Central memory CD4-positive, alpha-beta T cell (primary cell): ENCODE results near the gene EVC2.

Source experiments
- DNase-seq: peaks from one replicate; pipeline ENCODE4 v3.0.0; 2022

The EVC2 gene

DNA sequence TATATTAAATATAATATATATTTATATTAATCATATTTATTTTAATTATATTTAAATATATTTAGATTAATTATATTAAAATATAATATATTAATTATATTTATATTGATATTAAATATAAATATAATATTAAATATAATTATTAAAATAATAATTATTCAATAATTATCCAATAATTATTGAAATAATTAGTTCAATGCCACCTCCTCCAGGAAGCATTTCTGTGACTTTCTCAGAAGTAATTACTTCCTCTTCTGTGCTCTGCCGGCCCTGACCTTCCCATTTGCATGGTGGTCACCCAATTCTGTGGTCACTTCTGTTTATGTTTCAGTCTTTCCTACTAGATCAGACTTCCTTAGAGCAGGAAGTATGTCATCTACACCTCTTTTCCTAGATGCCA lies 45.8 kb downstream of the EVC2 start:
- no peak for DNase-seq

DNA sequence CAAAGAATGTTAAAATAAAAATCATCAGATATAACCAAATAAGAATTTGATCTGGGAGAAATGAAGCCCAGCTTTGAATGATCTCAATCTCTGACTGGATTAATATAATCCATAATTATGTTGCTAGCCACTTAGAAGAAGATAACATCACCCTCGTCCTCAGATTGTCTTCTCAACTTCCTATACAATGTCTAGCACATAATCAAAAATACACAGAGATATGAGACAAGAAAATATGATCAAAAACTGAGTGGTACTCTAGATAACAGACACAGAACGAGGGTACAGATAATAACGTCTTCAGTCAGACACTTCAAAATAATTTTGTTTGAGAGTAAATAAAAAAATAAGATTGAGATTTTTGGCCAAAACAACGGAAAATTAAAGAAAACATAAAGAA lies 47.1 kb downstream of the EVC2 start:
- DNase-seq = no peak

DNA sequence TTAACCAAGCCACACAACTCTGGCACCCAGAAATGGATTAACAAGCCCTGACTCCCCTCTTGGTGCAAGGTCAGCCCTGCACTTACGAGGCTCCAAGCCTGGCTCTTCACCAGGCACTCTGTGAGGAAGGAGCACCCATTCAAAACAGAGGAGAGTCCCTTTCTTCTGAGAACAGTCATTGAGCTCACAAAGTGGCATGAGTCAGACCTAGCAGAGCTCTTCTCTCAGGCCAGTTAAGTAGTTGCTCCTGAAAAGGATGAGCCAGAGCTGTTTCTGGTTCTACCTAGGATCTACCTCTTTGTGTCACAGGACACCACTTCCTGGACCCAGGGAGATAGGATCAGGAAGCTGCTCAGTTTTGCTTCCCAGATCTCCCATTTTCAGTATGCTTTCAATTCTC lies 48.2 kb downstream of the EVC2 start:
- no peak for DNase-seq

DNA sequence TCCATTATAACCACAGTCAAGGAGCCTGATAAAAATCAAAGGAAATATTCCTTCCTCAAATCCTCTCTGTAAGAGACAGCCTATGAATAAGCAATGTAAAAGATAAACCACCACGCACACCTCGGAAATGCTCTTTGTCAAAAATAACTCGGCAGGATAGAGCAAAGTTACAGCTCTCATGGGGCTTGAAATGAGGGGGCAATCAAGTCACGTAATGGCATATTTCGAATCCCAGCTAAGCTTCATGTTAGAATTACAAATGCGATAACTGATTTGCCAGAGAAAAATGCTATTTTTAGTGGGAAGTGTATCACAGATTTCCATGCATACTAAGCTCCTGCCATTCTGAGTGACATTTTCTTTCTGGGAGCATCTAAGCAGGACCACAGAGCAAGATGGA lies 49.4 kb downstream of the EVC2 start:
- no peak for DNase-seq

DNA sequence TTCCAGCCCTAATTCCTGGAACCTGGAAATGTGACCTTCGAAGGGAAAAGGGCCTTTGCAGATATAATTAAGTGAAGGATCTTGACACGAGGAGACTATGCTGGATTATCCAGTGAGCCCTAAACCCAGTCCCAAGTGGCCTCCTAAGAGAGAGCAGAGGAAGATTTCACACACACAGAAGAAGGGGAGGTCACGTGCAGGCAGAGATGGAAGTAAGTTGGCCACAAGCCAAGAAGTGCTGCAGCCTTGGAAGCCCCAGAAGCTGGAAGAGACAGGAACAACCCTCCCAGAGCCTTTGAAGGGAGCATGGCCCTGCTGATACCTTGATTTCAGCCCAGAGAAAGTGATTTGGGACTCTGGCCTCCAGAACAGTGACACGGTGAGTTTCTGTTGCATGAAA lies 51.9 kb downstream of the EVC2 start:
- no peak for DNase-seq

DNA sequence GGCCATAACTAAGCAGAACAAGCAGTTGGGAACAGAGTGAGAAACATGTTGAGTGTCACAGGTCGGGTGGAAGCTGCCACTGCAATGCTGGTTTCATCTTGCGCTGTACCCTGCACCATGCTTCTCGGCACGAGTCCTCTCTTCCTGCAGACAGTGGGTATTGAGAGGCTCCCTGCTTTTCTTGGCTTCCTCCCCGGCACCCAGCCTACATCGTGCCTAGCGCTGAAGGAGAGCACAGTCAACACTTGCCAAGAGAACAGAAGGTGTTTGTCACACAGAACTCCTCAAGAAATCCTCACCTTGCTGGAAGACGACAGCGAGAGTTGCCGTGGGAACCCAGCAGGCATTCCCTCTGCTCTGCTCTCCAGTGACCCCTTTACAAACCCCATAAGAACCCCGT lies 53.6 kb downstream of the EVC2 start:
- no peak for DNase-seq

DNA sequence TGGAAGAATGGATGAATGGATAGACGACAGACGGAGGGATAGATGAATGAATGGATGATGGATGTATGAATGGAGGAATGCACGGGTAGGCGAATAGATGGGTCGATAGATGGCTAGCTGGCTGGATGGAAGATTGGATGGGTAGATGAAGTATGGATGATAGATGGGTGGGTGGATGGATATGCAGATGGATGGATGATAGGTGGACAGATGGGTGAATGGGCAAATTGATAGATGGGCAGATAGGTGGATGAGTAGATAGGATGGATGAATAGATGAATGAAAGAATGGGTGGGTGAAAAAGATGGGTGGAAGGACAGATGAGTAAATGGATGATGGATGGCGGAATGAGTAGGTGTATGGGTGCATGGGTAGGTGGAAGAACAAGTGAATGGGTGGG lies 57.3 kb downstream of the EVC2 start:
- no peak for DNase-seq

DNA sequence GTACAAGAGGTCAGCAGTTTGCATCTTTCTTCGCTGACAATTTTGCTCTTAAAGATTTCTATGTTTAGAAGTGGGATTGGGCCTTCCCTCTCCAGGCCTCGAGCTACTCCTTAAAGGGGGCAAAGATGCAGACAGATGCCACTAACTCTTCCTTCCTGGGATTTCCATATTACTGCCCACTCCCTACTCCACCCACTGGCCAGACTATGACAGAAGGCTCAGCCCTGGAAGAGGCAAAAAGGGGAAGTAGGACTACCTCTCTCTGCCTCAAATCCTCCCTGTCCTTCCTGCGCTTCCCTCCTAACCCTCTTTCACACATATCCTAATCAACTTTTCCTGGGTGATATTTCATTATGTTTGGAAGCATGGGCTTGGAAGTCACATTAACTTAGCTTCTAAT lies 58.3 kb downstream of the EVC2 start:
- DNase-seq = no peak

DNA sequence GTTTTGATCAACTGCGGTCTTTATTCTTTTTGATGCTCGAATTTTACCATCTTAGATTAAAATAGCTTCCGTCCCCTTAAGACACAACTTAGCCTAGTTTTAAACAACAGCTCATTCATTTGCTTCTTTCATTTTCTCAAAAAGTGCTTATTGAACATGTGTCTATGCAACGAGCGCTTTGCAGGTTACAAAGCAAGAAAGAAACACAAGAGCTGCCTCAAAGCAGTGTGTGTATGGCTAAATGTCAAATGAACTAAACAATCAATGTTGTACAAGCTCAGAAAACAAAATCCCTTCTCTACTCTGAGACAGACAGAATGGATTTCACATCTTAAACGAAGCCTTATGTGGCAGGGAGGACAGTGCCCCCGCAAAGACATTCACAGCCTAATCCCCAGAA lies 61.0 kb downstream of the EVC2 start:
- DNase-seq = no peak

DNA sequence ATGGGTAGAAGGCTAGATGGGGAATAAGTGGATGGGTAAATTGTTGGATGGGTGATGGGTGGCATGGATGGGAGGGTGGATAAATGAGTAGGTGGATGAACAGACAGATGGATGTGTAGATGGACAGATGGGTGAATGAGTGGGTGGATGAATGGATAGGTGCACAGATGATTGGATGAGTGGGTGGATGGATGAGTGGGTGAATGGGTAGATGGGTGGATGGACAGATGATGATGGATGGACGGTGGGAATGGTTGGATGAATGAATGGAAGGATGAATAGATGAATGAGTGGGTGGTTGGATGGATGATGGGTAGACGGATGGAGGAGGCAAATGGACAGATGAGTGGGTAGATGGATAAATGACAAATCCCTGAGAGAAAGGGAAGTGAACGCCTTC lies 68.3 kb downstream of the EVC2 start:
- no peak for DNase-seq

DNA sequence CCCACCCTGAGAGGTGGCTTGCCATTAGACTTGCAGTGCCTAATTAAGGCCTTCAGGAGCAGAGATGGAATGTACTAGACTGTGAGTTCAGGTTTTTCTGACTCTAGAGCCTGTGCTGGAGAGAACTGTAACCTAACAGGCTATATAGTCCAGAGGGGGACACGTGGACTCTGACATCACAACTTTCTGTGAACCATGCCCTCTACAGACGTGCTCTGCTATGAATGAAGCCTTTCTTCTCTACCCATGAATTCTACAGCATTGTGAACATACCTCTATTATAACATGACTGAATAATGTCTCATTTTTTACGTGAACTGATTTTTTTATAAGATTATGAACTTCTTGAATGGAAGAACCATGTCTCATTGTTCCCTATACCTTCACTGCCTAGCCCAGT lies 68.8 kb downstream of the EVC2 start:
- DNase-seq = no peak

DNA sequence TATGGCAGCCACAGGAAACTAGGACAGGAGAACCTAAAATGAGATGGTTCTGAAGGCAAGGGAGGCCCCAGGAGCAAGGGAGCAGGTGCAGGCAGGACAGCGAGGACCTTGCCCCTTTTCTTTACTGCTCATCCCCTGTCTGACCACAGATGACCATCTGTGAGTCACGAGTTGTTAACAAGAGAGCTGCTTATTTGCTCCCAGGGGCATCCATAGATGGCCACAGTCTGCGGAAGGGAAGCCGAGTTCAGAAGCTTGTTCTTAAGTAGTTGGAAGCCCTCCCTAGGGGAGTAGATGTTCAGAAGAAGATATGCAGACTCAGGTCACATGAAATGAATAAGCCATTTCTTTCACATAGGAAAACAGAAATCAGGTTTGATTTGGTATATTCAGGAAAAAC lies 69.4 kb downstream of the EVC2 start:
- DNase-seq = no peak

DNA sequence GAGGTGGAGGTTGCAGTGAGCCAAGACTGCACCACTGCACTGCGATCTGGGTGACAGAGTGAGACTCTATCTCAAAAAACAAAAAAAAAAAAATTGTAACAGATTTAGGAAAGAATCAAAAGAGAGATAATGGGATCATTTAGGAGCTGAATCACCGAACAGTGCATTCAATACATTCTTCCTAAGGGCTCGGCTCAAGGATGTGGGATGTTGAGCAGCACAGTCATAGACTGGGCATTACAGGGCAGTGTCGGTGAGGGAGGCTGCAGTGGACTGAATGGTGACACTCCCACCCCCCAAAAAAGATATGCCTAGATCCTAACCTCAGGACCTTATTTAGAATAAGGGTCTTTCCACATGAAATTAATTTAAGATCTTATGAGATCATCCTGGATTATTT lies 70.0 kb downstream of the EVC2 start:
- no peak for DNase-seq

DNA sequence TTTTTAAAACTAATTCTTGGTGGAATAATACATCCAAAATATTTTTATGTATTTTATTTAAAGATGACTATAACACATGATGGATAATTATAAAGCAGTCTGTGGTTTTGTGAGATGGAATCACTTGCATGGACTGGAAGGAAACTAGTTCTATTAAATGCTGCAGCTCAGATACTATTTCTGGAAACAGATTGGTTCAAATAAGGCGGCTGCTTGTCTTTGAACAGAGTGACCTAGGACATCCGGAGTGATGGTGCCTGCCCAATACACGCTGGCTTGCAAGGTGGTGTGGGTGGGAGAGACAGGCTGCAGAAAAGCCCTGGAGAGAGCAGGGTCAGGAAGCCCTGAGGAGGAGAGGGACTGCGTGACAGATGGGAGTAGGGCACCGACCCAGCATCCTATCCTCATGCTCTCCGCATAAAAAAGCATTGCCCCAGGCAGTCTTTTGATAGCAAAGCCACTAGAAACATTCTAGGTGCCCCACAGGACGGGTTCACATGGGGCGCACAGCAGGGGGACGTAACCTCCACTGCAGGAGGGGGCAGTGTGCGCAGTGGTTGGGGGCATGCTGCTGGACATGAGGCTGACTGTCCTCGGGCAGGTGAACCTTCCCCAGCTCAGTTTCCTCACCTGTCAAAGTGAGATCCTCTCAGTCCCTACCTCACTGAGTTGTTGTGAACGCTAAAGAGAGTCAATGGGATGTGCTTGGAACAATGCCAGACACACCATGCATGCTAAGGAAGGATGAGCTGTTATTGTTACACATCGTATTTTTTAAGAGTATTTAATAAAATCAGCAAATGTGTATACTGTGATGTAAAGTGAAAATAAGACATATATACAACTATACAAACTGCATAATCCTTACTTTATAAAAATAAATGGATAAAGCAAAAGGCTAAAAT lies 71.3 kb downstream of the EVC2 start:
- DNase-seq = no peak

DNA sequence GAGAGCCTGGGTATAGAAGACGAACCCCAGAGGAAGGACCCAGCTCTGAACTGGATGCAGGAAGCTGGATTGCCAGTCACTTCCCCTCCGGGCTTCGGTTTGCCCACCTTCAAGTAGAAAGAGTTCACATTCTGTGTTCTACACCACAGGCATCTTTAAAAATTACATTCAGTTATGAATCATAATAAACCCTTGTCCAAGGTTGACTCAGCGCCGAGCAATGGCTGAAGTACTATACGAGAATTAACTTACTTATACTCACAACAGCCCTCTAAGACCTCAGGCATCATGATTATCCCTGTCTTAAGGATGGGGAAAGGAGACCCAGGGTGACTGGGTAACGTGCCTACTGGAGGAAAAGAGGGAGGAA lies 72.5 kb downstream of the EVC2 start:
- no peak for DNase-seq

DNA sequence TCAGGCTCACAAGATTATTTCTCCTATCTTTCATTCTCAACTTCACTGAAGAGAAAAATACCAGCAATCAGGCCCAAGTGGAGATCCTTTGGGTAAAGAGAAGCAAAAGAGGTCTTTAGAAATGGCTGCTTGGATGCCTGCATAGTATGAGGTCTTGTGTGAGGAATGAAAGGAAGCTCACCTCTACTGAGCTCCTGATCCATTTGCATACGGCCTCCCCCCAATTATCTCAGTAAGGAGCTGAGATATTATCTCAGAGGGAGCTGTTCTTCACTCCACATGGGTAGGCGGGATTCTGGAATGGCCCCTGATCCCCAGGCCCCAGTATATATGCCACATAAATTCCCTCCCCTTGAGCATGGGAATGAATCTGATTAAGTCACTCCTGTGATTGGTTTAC lies 75.8 kb downstream of the EVC2 start:
- no peak for DNase-seq

DNA sequence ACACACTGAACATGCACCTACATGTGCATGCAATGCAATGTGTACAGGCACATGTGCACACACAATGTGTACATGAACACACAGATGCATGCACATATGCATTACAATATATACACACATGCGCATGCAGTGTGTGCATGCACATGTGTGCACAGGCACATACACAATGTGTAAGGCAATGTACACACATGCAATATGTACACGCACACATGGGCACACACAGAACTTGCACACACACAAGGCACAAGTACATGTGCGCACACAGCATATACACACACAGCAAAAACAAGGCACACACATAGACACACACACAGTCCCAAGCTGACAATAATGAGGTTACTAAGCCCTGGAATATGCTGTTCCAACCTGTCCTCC lies 76.3 kb downstream of the EVC2 start:
- DNase-seq = no peak

DNA sequence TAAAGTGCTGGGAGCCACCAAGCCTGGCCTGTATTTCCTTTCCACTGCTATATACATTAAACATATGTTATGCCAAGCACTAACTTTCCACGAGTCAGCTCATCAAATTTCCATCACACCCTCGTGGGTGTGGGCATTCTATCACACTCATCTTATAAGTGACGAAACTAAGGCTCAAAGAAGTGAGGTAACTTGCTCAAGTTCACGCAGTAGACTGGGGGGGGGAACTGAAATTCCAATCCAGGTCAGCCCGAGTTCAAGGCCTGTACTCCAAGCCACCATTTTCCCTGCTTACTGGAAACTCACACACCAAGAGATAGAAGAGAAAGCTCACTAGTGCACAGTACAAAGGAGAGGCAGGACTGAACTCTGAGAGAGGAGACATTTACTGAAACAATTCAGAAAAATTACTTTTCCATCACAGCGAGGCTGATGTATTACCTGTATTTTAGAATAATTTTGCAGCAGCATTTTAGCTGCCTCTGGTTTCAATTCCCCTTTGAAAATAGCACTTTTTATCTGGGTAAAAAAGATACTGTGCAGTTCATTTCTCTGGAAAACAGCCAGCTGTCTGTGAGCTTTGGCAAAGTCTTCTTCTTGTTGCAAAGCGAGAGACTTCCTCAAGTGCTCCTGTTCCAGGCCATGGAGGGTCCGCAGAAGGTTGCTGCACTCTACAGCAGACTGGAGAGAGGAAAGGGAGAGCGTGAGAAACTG lies 76.8 kb downstream of the EVC2 start:
- DNase-seq = no peak

DNA sequence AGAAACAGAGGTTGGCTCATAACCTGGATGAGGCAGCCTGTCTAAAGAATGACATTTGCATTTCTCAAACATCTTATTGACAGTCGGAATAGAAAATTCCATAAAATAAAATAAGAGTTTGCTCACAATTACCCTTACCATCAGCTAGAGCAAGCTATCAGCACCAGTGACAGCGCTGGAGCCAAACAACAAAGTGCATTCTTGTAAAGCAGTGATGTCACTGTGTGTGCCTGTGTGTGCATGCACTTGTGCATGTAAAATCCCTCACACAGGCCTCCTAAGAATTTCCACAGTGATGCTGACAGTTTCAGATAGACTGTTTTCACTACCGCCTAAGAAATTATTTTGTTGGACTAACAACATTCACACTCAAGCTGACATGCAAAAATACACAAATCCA lies 77.6 kb downstream of the EVC2 start:
- DNase-seq = no peak

DNA sequence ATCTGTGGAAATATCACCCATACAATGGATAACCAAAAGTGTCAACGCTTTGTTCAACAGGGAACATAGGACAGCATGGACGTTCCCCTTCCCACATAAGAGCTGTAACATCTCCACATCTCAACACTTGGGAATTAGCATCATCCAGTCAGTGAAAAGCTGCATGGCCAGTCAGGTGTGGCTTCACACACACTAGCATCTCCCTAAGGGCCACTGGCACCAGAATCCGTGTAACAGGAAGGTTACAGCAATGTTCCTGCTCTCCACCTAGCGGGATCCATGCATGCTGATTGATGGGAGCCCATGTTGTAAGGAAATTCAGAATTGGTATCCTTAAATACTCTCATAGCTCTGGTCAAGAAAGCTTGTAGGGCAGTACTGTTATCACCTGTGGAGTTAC lies 78.8 kb downstream of the EVC2 start:
- DNase-seq = no peak

DNA sequence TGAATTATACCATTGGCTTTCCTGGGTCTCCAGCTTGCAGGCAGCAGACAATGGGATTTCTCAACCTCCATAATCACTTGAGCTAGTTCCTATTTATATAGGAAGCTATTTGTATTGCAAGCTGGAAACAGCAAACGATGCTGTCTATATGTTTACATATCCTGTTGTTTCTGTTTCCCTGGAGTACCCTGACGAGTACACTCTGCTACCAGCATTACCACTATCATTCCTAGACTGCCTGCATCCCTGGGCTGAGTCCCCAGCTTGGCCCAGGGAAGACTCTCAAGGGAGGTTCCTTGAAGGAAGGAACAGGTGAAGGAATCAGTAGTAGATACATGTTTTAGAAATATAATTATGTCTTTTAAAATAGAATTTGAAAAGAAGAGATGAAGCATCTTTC lies 81.4 kb downstream of the EVC2 start:
- no peak for DNase-seq

DNA sequence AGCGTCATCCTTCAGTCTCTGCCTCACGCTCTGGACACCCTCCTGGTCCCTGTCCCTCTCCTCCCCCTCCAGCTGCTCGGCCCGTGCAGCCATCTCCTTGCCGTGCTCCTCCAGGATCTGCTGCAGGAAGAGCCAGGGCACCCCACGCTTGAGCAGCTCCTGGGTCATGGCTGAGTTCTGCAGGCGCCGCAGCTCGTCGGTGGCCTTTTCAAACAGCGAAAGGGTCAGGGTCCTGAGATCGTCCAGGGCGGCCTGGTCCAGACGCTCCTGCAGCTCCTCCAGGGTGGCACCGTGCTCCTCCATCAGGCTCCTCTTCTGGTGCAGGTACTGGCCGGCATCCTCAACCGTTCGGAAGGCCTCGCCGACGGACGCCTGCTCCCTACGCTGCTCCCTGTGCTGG lies 85.8 kb downstream of the EVC2 start:
- no peak for DNase-seq

DNA sequence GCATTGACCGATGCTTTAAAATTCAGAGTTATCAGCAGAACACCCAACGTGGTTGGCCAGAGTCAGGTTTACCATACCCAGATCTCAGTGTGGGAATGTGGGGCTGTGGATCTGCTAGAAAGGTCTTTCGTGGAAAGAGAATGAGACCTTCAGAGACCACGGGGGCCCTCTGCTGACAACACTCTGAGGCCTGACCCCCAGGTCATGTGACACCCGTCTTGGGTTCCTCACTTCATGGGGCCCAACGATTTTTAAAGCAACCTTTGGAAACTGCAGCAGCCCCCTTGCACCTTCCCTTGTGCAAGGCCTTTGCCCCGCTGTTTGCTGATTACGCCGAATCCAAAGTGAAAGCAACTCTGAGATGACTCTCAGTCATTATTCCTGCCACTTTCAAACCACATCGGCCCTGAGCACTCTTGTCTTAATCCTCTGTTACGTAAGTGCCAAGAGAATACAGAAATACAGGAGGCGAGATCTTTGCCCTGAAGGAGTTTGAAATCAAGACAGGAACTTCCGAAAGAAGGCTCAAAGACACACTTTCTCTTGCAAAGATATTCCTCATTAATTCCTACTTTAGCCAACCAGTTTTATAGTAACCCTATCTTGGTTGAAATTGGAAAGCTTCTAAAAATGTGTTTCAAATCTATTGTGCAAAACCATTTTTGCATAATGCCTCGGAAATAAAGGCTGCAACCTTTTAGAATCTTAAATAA lies 88.3 kb downstream of the EVC2 start:
- no peak for DNase-seq
